Mammary epithelial cell (primary cell): ENCODE results near the gene GRIP1.

Experiments
- CTCF ChIP-seq, 2 donors: IDR thresholded peaks in 1 of 2; conservative IDR thresholded peaks in 1 of 2; 2 replicates each; pipeline ENCODE4 v1.5.1; 2011 to 2012; ENCODE audit warnings: inconsistent platforms in 2 of 2, low read length in 2 of 2, mild to moderate bottlenecking in 2 of 2, control low read depth in 1 of 2, low read depth in 1 of 2; ENCODE audit not compliant: insufficient read depth in 1 of 2; ENCODE audit errors: extremely low read depth in 1 of 2
- EZH2 ChIP-seq: IDR thresholded peaks from 2 replicates; pipeline ENCODE4 v1.6.1; 2012; ENCODE audit warnings: low read length, inconsistent platforms, borderline replicate concordance

GRCh38 chr12:66594688-66595087, 84.2 kb downstream of the GRIP1 start:
- TF ChIP-seq EZH2 = no peak
- TF ChIP-seq CTCF (conservative IDR thresholded peaks at IDR 0.05 in 1 of 2, IDR thresholded peaks at IDR 0.05 in 1 of 2; ENCODE audit: extremely low read depth in 1 of 2, insufficient read depth in 1 of 2, low read depth in 1 of 2, low read length in 2 of 2) = no peak
